IMR-90 (cell line): Measurements from ENCODE around the gene CDHR2. TPM values are rescaled to one million over a fixed set of nuclear protein-coding genes. Genes with fewer than 3 reads are reported as not detected.
"Not testable (repeated sequence)": the region's sequence is repeated elsewhere in the genome, so short reads cannot be mapped to it uniquely, and the experiment has no call there.

Source experiments
- ATAC-seq: fragments of 200-7000 bp; cut with Tn5 transposase; 2 replicates; pipeline ENCODE4 v1.9.1; 2020; ENCODE audit warnings: low read depth, mild to moderate bottlenecking, moderate library complexity
- BruUV-seq: library from RNA; stranded (reverse); fragments of 400-500 nt; replicated peaks from 2 replicates; lab custom pipeline; 2021; lab: Mats Ljungman, UMichigan
- CTCF ChIA-PET: fragments of 300-600 bp; formaldehyde crosslinking; extraction: SDS; loops from one replicate; lab custom pipeline; 2021; ENCODE audit warnings: antibody characterized with exemption; lab: Yijun Ruan, JAX
- POLR2A ChIA-PET: fragments of 300-600 bp; sonication (Branson Sonifier 250); formaldehyde crosslinking; loops from one replicate; lab custom pipeline; 2022; ENCODE audit warnings: antibody characterized with exemption; ENCODE audit not compliant: unreplicated experiment; lab: Charles Lee
- DNase-seq: peaks from one replicate; pipeline ENCODE4 v3.0.0; 2013
- H2AFZ ChIP-seq: replicated peaks from 2 replicates; pipeline ENCODE3; 2013; ENCODE audit warnings: low read length, mild to moderate bottlenecking; ENCODE audit not compliant: poor library complexity
- H2AK5ac ChIP-seq: 2 replicates; pipeline ENCODE4 v1.6.1; 2013; ENCODE audit warnings: low read depth, low read length, inconsistent platforms
- H2AK9ac ChIP-seq: replicated peaks from 2 replicates; pipeline ENCODE3; 2013; ENCODE audit warnings: mild to moderate bottlenecking, low read depth, low read length, moderate library complexity; ENCODE audit not compliant: poor library complexity
- H2BK120ac ChIP-seq: 2 replicates; pipeline ENCODE4 v1.6.1; 2013; ENCODE audit warnings: low read depth, low read length, inconsistent platforms
- H2BK15ac ChIP-seq: 3 replicates; pipeline ENCODE4 v1.6.1; 2013; ENCODE audit warnings: low read depth, low read length, inconsistent platforms
- H2BK20ac ChIP-seq: 2 replicates; pipeline ENCODE4 v1.6.1; 2013; ENCODE audit warnings: low read depth, mild to moderate bottlenecking, inconsistent platforms, low read length, moderate library complexity
- H2BK5ac ChIP-seq: 2 replicates; pipeline ENCODE4 v1.6.1; 2013; ENCODE audit warnings: mild to moderate bottlenecking, low read depth, low read length, inconsistent platforms; ENCODE audit not compliant: poor library complexity, severe bottlenecking
- H3K14ac ChIP-seq: replicated peaks from 2 replicates; pipeline ENCODE4 v1.6.1; 2013; ENCODE audit warnings: low read depth, low read length, inconsistent platforms
- H3K18ac ChIP-seq: 2 replicates; pipeline ENCODE4 v1.6.1; 2013; ENCODE audit warnings: low read depth, low read length, control low read depth
- H3K23ac ChIP-seq: 2 replicates; pipeline ENCODE4 v1.6.1; 2013; ENCODE audit warnings: low read depth, low read length, inconsistent platforms
- H3K27ac ChIP-seq: 2 replicates; pipeline ENCODE4 v1.5.1; 2013; ENCODE audit warnings: mild to moderate bottlenecking, control low read depth, low read length; ENCODE audit not compliant: insufficient read depth
- H3K27me3 ChIP-seq: 2 replicates; pipeline ENCODE4 v1.6.1; 2013; ENCODE audit warnings: low read length; ENCODE audit not compliant: control insufficient read depth, insufficient read depth
- H3K36me3 ChIP-seq: 2 replicates; pipeline ENCODE4 v1.6.1; 2013; ENCODE audit warnings: low read length, mixed read lengths; ENCODE audit not compliant: control insufficient read depth, insufficient read depth
- H3K4ac ChIP-seq: 2 replicates; pipeline ENCODE4 v1.6.1; 2013; ENCODE audit warnings: low read depth, low read length, inconsistent platforms
- H3K4me1 ChIP-seq: 2 replicates; pipeline ENCODE4 v1.6.1; 2013; ENCODE audit warnings: low read length, mixed read lengths; ENCODE audit not compliant: control insufficient read depth, insufficient read depth
- H3K4me2 ChIP-seq: 2 replicates; pipeline ENCODE4 v1.6.1; 2013; ENCODE audit warnings: low read depth, mild to moderate bottlenecking, control low read depth, low read length, moderate library complexity
- H3K4me3 ChIP-seq: 2 replicates; pipeline ENCODE4 v1.5.1; 2013; ENCODE audit warnings: low read depth, mild to moderate bottlenecking, control low read depth, low read length, moderate library complexity; ENCODE audit not compliant: insufficient read depth
- H3K56ac ChIP-seq: 2 replicates; pipeline ENCODE4 v1.6.1; 2013; ENCODE audit warnings: low read length, inconsistent platforms; ENCODE audit not compliant: insufficient read depth; ENCODE audit errors: extremely low read depth
- H3K79me1 ChIP-seq, 2 experiments: 2 replicates each; pipeline ENCODE4 v1.6.1; 2013; ENCODE audit warnings: low read length in 2 of 2, inconsistent platforms in 1 of 2, low read depth in 1 of 2
- H3K9ac ChIP-seq: 2 replicates; pipeline ENCODE4 v1.6.1; 2013; ENCODE audit warnings: low read depth, low read length, control low read depth
- H3K9me1 ChIP-seq: 2 replicates; pipeline ENCODE4 v1.6.1; 2013; ENCODE audit warnings: low read length, inconsistent platforms; ENCODE audit not compliant: insufficient read depth
- H3K9me3 ChIP-seq: 2 replicates; pipeline ENCODE4 v1.6.1; 2013; ENCODE audit warnings: low read length; ENCODE audit not compliant: control insufficient read depth, insufficient read depth
- H4K20me1 ChIP-seq: 2 replicates; pipeline ENCODE4 v1.6.1; 2013; ENCODE audit warnings: low read length, inconsistent platforms; ENCODE audit not compliant: insufficient read depth
- H4K5ac ChIP-seq: 2 replicates; pipeline ENCODE4 v1.6.1; 2013; ENCODE audit warnings: mild to moderate bottlenecking, low read depth, low read length, control low read depth
- H4K8ac ChIP-seq, 2 experiments: 2 replicates each; pipeline ENCODE4 v1.6.1; 2013; ENCODE audit warnings: low read depth in 2 of 2, low read length in 2 of 2, control low read depth in 1 of 2, inconsistent platforms in 1 of 2
- H4K91ac ChIP-seq: 2 replicates; pipeline ENCODE4 v1.6.1; 2013; ENCODE audit warnings: low read depth, low read length, inconsistent platforms; ENCODE audit not compliant: insufficient read depth
- WGBS, 2 experiments: methylation state at CpG; one replicate each; pipeline versions ENCODE4 v1.1.5 to v1.1.7; 2013; ENCODE audit warnings: missing lambda C conversion rate in 2 of 2; ENCODE audit not compliant: insufficient read length in 1 of 2; ENCODE audit errors: extremely low coverage in 2 of 2; 5-methylcytosine and 5-hydroxymethylcytosine counted together
- dilution Hi-C: fragments of 300-500 bp; cut with HindIII; formaldehyde crosslinking; loops from one replicate; pipeline ENCODE4 v1.14.3; 2018; ENCODE audit warnings: low sequenced_read_pairs; ENCODE audit not compliant: unreplicated experiment
- in situ Hi-C: fragments of 300-500 bp; cut with MboI; formaldehyde crosslinking; loops from 3 replicates; pipeline ENCODE4 v1.14.3; 2019; ENCODE audit warnings: low sequenced_read_pairs, inconsistent platforms, mixed read lengths
- intact Hi-C: fragments of 100-400 bp; cut with micrococcal nuclease; formaldehyde crosslinking; loops from 2 replicates; pipeline ENCODE4 v1.10.0; 2022
- polyA plus RNA-seq, 3 experiments: library from polyadenylated mRNA; depleted of rRNA; stranded (reverse); fragments of >200 nt; gene quantifications; 2 replicates each; pipeline ENCODE4 v1.2.3, GENCODE V29; 2012; ENCODE audit warnings: low replicate concordance in 1 of 3
- total RNA-seq: library from RNA; depleted of rRNA; stranded (reverse); fragments of >200 nt; gene quantifications from 2 replicates; pipeline ENCODE4 v1.2.3, GENCODE V29; 2012

CDHR2 gene
- total and polyA plus RNA-seq, 2 of the 4 experiments (the other 2 are of a cell fraction) = not detected

DNA sequence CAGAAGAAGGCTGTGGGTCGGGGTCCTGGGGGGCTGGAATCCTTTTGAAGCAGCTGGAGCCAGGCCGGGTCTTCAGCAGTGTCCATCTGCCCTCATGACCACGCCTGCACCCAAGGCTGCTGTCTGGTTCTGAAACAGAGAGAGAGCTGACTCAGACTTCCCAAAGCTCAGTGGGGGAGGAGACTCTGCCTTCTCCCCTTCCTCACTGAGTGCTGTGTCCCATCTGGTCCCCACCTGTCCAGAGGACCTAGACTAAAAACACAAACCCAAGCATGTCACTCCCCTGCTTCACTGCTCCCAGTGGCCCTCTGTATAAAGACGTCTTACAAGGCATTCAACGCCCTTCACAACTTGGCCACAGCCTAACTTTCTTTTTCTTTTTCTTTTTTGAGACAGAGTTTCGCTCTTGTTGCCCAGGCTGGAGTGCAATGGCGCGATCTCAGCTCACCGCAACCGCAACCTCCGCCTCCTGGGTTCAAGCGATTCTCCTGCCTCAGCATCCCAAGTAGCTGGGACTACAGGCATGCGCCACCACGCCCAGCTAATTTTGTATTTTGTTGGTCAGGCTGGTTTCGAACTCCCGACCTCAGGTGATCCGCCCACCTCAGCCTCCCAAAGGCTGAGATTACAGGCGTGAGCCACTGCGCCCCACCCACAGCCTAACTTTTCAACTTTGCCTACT is 50.7 kb downstream of the CDHR2 start:
- H2AK5ac ChIP-seq, H3K9me1 ChIP-seq, H3K23ac ChIP-seq, H4K20me1 ChIP-seq, H3K4me1 ChIP-seq, H3K9me3 ChIP-seq, H3K79me1 ChIP-seq, BruUV-seq, in situ Hi-C loops, H4K8ac ChIP-seq, H2AFZ ChIP-seq, H3K27ac ChIP-seq, H3K56ac ChIP-seq, H4K5ac ChIP-seq, H3K4me2 ChIP-seq, H2AK9ac ChIP-seq, H2BK20ac ChIP-seq, H3K9ac ChIP-seq, H3K18ac ChIP-seq, dilution Hi-C loops, POLR2A ChIA-PET, H3K4me3 ChIP-seq, intact Hi-C loops, H2BK15ac ChIP-seq, CTCF ChIA-PET, H3K27me3 ChIP-seq, H3K36me3 ChIP-seq, H4K91ac ChIP-seq, H2BK120ac ChIP-seq, H3K14ac ChIP-seq, H3K4ac ChIP-seq, H2BK5ac ChIP-seq: not testable (repeated sequence)
- 94% methylated on average over 13 of the region's 19 CpGs; no CpG with 5 or more reads in 1 of the 2 experiments for WGBS, 2 experiments
- DNase-seq (peak; percentile 27), ATAC-seq (peak; percentile 78)
